AG09309 (cell line): ENCODE data around the gene FAT1.

Experiments
- DNase-seq: peaks from one replicate; pipeline ENCODE4 v3.0.0-alpha.2; 2010; ENCODE audit warnings: low read depth
- H3K4me3 ChIP-seq: 2 replicates; pipeline ENCODE4 v1.5.1; 2011; ENCODE audit warnings: mild to moderate bottlenecking, low read depth, low read length, moderate library complexity; ENCODE audit not compliant: control insufficient read depth
- CTCF ChIP-seq: IDR thresholded peaks from 2 replicates; pipeline ENCODE4 v1.5.1; 2011; ENCODE audit warnings: mild to moderate bottlenecking, low read depth, low read length, inconsistent platforms; ENCODE audit not compliant: insufficient read depth, control insufficient read depth; ENCODE audit errors: missing control alignments

FAT1 gene

GRCh38 chr4:186593587-186593973 is 130.1 kb downstream of the FAT1 start:
- no peak for TF ChIP-seq CTCF
- no peak for DNase-seq
- H3K4me3 ChIP-seq: no peak overlapping the region

DNA sequence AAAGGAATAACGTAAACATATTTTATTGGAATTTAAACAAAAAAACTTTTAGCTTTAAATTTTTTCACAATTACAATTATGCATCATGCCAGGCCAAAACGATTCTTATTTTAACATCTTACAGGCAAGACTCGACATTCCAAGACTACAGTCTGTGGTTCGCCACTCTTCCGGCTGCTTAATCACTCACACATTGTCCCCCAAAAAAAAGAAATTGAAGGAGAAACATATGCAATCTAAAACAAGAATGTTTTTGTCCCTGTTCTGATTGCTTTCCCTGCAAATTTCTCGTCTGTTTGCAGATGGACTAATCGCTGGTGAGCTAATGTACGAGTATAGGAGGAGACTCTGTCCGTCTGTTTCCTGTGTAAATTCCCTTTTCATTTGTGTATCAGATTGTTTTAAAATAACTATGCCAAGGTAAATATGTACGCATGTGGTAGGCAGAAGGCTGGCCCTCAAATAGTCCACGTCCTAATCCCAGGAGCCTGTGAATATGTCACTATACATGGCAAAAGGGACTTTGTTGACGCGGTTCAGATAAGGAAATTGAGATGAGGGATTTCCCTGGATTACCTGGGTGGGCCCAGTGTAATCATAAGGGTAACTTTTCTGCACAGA is 130.6 kb downstream of the FAT1 start:
- DNase-seq: peak; percentile 37
- no peak overlapping the region for H3K4me3 ChIP-seq
- TF ChIP-seq CTCF: no peak

DNA sequence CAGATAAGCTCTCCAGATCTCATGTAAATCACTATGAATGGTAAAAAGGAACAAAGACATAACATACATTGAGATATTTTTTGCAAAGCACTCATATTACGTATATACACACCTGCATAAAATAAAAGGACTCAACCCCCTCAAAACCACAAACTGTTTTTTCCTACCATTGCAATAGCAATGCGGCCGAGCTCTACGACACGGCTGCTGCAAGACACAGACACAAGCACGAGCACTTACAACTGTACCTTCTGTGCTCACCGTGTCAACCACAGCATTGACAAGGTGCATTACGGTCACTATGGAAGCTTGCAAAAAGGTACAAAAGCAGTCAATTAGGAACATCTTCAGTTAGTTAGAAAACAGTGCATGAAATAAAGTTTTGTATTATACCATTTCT is 131.2 kb downstream of the FAT1 start:
- no peak for DNase-seq
- H3K4me3 ChIP-seq: no peak overlapping the region
- no peak for TF ChIP-seq CTCF

- TF ChIP-seq CTCF: no peak
Observed at GRCh38 chr4:186591651-186592050, 132.0 kb downstream of the FAT1 start.

DNA sequence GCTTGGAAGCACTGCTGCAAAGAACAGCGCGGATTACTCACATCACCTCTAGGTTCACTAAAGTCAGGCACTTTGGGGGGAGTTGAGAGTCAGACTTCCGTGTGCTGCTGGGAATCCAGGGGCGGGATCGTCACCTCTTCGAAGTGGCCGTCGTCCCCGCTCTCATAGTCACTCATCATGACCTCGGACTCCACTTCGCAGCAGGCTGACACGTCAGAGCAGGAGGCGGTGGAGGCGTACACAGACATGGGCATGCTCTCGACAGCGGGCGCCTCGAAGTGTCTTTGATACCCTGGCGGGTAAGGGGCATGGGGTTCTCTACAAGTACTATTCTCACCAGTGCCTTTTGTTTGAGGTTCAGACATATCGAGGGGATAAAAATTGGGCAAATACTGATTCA is 135.2 kb downstream of the FAT1 start:
- H3K4me3 ChIP-seq: no peak overlapping the region
- no peak for DNase-seq
- no peak for TF ChIP-seq CTCF

More at GRCh38 chr4:186591651-186592050, 132.0 kb downstream of the FAT1 start:
- no peak overlapping the region for H3K4me3 ChIP-seq
- no peak for DNase-seq

GRCh38 chr4:186587416-186588018 is 136.1 kb downstream of the FAT1 start:
- no peak overlapping the region for H3K4me3 ChIP-seq
- no peak for DNase-seq
- peak; percentile 84 for TF ChIP-seq CTCF
